Frontal cortex (tissue), 4 donors: ENCODE data around the gene SNX33. TPM values are rescaled to one million over a fixed set of nuclear protein-coding genes. Genes with fewer than 3 reads are reported as not detected.

Experiments
- DNase-seq, 2 donors: peaks; one replicate each; pipeline ENCODE4 v3.0.0; 2012; ENCODE audit warnings: low spot score in 2 of 2
- FAIRE-seq: peaks from 2 replicates; lab custom pipeline; 2012; peaks lifted over from hg19 to GRCh38; lab: Jason Lieb, UNC
- total RNA-seq: library from RNA; depleted of rRNA; stranded (reverse); fragments of >200 nt; gene quantifications from one replicate; pipeline ENCODE4 v1.2.3, GENCODE V29; 2014
- donor health status: control.
- donor health status: control.
- donor health status: control.

The SNX33 gene
- total RNA-seq, 1 donor from 2014 or later = 1.2 TPM

DNA sequence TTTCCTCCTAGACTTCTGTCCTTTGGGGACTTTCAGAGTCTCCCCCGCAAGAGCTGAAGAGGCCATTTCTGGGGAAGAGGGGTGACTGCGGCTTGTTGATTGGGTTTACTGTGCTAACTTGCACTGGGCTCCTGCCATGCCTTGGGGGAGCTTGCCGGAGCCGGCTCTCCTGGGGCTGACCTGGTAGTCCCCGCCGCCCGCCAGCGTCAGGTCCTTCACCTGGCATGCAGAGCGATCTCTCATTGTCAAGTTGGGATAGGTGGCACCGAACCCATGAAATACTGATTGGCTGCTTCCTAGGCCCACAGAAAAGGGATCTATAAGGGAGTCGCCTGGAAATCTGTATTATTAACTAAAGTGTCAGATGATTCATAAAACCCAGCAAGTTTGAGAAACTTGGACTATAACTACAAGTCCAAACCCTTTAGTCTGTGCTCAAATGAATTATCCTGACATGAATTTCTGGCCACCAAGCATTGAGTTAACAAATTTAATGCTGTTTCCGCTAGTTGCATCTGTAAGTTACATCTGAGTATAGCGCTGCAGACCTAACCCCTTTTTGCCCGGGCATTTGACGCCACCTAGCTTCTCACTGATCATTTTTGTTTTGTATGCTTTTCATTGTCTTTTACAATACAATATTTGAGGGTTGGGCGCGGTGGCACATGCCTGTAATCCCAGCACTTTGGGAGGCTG lies 7.1 kb upstream of the SNX33 start:
- FAIRE-seq (no peak), DNase-seq (peak in 1 of 2 donors; percentile 20)

DNA sequence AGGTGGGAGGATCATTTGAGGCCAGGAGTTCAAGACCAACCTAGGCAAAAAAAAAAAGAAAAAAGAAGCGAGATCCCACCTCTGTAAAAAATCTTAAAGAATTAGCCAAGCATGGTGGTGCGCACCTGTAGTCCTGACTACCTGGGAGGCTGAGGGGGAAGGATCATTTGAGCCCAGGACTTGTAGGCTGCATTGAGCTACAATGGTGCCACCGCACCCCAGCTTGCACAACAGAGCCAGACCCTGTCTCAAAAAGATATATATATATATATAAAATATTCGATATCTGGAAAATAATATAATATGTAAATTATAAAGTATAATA lies 6.6 kb upstream of the SNX33 start:
- FAIRE-seq = no peak

DNA sequence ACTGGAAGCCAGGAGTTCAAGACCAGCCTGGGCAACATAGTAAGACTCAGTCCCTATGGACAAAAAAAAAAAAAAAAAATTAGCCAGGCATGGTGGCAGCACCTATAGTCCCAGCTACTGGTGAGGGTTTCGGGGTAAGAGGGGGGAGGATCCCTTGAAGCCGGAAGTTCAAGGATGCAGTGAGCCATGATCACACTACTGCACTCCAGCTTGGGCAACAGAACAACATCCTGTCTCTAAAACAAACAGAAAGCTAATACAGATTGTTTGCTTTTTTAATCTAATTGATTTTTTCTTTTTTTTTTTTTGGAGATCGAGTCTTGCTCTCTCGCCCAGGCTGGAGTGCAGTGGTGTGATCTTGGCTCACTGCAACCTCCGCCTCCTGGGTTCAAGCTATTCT lies 6.1 kb upstream of the SNX33 start:
- no peak for FAIRE-seq

More for the DNA sequence above, 6.6 kb upstream of the SNX33 start:
- DNase-seq = no peak

DNA sequence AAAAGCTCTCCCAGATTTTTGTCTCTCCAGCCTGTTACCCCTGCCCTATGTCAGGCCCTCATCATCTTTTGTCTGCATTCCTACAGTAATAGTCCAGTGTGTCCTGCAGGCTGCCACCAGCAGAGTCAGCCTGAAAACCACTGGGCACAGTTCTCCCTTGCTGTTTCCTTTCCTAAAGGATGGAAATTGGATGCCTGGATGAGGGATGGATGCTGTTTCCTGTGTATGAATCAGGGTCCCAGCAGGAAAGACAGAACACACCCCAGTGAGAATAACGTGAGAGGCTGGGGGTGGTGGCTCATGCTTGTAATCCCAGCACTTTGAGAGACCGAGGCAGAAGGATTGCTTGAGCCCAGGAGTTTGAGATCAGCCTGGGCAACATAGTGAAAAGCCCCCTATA lies 3.3 kb upstream of the SNX33 start:
- DNase-seq (no peak), FAIRE-seq (no peak)

More for the DNA sequence above, 6.1 kb upstream of the SNX33 start:
- no peak for DNase-seq

DNA sequence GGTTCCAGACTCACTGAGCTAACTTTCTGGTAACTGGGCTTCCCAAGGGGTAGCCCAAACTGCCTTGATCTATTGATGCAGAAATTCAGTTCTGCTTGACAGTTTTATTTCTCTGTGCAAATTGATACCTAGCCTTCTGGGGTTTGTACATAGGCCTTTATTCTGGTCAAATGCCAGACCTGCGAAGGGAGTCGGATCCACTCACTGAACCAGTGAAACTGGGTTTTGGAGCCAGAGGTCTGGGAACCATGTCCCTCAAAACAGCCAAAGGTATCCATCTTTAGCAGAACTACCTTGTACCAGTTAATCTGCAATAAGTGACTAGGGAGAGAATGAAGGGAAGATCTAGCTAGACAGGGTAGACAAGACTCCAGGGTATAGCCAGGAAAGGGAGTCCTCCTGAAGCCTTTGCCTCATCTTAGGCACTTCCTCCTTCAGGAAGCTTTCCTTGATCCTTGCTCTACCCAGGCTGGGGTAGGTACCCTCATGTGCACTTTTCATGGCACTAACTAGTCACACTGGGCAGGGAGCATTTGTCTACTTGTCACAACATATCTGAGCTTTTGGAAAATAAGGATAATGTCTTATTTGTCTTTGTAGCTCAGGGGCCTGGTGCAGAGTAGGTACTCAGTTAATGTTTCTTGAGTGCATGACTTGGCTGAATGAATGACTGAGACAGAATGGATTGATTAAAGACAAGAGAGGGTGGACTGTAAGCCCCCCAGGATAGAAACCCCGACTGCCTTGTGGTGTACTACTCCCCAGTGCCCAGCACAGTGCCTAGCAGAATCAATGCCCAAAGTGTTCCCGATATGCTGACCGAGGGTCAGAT lies 1.4 kb upstream of the SNX33 start:
- DNase-seq (no peak), FAIRE-seq (no peak)

DNA sequence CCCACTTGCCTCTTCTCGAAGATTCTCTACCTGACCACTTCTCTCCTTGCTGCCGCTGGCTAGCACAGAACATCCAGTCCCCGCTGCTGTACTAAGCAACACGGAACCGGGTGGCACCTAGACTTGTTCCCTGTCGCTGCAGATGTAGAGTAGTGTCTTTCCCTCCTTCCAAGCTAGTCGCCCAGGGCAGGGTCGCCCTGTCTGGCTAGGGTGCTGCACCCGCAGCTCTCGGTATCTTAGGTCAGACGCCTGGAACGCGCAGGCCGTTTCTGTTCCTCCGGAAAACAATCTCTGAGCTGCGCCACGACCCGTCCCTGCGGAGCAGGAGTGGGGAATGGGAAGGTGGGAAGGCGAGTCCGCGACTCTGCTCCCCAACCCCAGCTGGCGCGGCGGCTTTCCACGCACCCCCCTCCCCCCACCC lies 758 bp upstream of the SNX33 start:
- DNase-seq (peak in 1 of 2 donors; percentile 54), FAIRE-seq (no peak)

DNA sequence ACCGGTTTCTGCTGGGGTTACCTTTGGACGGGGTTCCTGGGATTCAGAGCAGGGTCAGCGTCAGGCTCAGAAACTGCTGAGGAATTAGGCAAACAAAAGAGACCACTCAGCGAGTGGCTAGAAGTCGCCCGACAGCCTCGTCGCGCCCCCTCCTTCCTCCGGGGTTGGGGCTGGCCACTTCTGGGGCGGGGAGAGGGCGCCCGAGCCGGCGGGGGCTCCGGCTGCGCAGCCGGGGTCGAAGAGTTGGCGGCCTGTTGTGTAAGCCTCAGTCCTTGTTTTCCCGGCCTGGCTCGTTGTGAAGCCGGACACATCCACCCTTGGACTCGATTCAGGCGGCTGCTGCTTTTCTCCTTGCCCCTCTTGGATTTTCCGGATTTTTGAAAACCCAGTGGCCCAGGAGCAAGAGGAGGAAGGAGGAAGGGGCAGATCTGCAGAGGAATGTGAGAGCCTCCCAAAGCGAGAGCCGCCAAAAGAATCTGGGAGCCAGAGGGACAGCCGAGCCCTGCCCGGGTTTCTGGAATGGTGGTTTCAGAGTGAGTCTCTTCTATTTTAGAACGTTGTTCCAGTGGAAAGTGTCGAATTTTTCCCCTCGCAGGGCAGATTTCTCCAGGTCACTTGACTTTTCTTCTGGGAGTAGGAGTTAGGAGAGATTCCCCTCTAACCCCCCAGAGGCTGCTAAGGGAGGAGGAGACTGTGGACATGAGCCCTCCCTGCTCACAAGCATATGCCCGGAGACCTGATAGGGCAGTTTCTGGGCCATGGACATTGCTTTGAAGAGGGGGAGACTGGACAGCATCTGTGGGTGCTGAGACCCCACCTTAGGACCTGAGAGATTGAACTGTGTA lies 666 bp downstream of the SNX33 start:
- DNase-seq = peak; percentile 54 to 62
- no peak for FAIRE-seq

DNA sequence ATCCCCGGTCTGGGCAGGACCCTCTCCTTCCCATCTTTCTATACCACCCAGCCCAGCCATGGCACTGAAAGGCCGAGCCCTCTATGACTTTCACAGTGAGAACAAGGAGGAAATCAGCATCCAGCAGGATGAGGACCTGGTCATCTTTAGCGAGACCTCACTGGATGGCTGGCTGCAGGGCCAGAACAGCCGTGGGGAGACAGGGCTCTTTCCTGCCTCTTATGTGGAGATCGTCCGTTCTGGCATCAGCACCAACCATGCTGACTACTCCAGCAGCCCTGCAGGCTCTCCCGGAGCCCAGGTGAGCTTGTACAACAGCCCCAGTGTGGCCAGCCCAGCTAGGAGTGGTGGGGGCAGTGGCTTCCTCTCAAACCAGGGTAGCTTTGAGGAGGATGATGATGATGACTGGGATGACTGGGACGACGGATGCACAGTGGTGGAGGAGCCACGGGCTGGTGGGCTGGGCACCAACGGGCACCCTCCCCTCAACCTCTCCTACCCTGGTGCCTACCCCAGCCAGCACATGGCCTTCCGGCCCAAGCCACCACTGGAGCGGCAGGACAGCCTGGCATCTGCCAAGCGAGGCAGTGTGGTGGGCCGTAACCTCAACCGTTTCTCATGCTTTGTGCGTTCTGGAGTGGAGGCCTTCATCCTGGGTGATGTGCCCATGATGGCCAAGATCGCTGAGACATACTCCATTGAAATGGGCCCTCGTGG lies 1.5 kb downstream of the SNX33 start:
- FAIRE-seq (no peak), DNase-seq (no peak)

DNA sequence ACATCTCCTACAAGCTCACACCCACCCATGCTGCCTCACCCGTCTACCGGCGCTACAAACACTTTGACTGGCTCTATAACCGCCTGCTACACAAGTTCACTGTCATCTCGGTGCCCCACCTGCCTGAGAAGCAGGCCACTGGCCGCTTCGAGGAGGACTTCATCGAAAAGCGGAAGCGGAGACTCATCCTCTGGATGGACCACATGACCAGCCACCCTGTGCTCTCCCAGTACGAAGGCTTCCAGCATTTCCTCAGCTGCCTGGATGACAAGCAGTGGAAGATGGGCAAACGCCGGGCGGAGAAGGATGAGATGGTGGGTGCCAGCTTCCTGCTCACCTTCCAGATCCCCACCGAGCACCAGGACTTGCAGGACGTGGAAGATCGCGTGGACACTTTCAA lies 2.1 kb downstream of the SNX33 start:
- FAIRE-seq (no peak), DNase-seq (no peak)

DNA sequence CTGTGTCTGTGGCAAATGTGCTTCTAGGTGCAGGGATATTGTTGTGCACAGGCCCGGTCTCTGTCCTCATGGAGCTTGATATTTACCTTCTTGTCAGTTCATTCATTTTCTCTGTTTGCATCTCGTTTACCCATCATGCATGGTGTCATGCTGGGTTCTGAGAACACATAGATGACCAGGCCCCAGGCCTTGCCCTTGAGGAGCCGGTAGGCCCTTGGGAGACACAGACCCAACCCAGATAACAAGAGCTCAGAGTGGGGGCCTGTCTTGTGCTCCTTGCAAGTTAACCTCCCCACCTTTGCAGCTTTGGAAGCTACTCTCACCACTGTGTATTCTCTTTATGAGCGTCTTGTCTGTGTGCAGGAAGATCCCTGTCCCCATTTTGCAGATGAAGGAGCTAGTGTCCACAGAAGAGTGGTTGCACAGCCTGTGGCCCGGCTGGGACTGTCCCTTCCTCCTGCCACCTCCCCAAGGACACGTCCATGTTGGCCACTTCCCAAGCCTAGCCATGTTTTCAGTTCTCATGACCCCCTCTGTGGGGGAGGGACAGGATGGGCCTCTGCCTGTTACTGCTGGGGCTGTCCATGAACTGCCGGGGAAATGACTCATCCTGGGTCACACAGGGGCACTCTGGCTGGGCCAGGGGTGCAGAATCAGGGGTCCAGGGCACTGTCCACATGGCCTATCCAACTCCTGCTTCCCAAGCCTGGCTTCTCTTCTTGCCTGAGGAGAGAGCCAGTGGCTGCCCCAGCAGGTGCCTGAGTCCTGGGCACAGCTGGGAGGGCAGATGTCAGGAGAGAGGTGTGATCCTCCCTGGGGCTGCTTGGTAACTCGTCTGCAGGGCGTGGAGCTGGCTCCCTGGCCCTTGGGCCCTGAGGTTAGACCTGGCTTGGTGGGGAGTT lies 3.4 kb downstream of the SNX33 start:
- DNase-seq = no peak
- no peak for FAIRE-seq

DNA sequence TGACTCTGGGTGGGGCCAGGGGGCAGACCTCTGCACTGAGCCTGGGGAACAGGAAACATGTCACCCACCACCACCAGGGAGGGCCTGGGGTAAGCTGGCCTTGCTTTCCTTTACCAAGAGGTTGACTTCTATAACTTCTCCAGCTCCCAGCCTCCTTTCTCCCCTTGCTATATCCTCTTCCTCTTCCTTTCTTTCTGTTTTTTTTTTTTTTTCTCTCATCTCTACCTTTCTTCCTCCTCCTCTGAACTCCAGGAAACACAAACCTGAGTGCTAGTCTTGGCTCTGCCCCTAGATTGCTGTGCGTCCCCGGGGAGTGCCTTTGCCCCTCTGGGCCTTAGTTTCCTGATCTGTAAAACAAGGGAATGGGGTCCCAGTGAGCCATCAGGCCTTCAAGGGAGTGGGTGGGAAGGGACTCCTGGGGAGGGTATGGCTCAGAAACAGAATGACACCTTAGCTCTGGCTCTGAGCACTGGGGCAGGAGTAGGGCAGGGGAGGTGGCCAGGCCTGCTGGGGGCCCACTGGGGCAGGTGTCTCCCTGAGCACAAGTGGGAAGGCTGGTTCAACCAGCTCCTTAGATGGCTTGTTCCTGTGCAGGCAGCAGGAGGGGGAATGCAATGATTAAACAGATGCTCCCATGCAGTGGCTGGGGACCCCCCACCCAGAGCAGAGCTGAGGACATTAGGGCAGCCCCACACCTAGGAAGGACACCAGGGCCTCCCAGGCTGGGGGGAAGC lies 4.3 kb downstream of the SNX33 start:
- no peak for FAIRE-seq
- DNase-seq = no peak

DNA sequence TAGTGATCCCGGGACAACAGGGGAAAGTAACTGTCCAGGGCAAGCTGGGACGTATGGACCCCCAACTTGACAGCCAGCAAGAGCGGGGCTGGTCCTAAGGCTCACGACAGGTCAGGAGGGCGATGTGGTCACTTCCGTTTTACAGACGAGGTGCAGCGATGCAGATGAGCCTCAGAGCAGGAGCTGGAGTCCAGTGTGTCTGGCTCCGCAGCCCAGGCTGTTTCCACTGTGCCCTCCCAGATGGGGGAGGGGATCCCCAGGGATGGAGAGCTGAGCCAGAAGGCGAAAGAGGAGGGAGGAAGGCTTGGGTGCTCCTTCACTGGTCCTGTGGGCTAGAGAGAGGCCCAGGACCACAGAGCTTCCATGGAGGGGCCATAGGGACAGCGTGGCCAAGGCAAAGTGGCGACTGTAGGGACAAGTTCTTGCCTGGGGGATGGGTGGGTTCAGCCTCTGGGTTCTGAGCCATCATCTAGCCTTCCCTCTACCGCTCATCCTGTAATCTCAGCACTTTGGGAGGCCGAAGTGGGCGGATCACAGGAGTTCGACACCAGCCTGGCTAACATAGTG lies 5.7 kb downstream of the SNX33 start:
- FAIRE-seq (no peak), DNase-seq (no peak)

DNA sequence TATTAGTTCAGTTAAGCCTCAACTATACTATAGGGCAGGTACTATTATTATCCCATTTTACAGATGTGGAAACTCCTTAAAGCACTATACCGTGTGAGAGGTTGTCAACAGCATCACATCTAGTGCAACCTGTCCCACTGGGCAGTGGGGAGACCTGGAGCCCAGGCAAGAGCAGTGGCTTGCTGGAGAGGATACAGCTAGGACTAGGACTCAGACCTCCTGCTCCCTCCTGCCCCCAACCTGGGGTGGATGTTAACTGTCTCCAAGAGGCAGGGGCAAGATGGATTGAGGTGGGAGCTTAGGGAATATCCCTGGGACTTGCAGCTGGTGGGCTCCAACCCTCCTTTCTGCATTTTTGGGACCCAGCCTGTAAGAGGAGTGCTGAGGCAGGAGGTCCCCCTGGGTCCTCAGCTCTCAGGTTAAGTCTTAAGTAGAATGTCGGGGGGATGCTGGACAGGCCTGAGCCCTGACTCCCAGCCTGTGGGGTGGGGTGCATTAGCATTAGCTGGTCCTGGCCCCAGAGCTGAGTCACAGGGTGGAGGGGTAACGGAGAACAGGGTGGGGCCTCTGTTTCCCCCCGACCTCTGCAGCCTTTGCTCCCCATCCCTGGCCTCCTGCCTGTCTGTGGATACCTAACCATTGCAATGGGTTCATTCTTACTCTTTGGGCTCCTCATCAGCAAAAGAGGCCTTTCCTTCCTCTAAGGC lies 6.6 kb downstream of the SNX33 start:
- DNase-seq = no peak
- FAIRE-seq = no peak

DNA sequence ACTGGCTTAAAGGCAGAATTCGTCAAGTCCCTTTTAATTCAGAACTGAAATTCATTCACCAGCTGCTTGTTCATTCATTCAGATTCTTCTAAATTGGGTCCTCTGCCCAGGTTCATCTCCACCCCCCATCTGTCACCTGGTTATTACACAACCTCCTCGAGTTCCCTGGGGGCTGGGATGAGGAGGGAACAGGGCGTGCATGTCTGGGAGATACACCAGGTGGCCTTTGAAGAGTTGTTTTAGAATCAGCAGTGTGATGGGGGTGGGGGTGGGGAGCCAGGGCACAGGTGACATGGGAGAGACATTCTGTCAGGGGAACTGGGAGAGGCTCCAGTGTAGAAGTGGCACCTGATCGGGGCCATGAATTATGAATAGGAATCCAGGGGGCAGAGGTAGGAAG lies 8.2 kb downstream of the SNX33 start:
- no peak for FAIRE-seq

DNA sequence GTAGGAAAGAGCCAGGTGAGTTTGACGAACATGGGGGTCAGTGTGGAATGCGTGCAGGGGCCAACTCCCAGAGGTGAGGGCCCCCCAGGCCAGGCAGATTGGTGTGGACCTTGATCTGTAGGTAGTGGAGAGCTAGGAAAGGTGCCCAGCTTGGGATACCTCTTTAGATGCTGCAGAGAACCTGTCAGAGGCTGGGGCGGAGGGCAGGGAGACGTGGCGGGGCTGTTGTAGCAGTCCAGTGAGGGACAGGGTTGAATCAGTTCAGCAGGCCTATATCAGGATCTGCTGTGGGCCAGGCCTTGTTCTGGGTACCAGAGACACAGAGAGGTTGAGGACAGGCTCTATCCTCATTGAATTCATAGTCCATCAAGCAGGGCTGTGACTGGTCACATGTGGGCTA lies 8.6 kb downstream of the SNX33 start:
- no peak for FAIRE-seq
- no peak for DNase-seq

More for the DNA sequence above, 8.2 kb downstream of the SNX33 start:
- DNase-seq = no peak

DNA sequence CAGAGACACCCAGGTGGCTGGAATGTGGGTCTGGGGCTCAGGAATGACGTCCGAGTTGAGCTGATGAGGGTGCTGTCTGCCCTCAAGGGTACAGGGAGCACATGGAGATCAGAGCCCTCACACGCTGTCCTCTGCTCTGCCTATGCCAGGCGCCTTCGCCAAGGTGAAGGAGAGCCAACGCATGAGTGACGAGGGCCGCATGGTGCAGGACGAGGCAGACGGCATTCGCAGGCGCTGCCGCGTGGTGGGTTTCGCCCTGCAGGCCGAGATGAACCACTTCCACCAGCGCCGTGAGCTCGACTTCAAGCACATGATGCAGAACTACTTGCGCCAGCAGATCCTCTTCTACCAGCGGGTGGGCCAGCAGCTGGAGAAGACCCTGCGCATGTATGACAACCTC lies 9.1 kb downstream of the SNX33 start:
- FAIRE-seq (no peak), DNase-seq (no peak)

DNA sequence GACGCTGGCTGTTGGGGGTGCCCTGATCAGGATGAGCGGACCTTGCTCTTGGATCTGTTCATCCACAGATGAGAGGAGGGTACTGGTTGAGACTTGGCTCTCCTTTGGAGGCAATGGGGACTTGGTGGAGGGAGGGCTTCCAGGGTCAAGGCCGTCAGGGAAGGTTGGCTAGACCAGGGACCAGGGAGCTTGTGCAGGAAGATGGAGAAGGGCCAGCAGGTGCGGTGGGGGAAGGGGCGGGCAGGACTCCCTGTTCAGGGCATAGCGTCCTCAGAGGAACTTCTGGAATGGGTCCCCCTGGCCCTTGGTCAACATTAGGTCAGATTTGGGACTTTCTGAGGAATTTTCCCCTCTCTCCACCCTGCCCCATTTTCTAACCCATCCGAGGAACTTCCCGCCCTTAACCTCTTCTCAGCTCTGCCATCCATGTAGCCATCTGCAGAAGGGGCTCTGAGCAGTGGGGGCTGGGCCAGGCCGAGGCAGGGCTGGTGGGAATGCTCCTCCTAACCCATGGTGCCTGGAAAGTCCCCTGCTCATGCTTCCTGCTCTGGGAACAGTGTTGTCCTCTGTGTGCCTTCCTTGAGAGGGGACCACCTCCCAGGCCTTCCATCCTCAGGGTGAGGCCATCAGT lies 11.5 kb downstream of the SNX33 start:
- FAIRE-seq = no peak
- no peak for DNase-seq
